CD4-positive, alpha-beta T cell treated with Interleukin-21 for 1 hour (primary cell): Measurements from ENCODE around the gene WFDC12.

Experiments used
- DNase-seq: peaks from one replicate; pipeline ENCODE4 v3.0.0-alpha.2; 2020

WFDC12 gene

DNA sequence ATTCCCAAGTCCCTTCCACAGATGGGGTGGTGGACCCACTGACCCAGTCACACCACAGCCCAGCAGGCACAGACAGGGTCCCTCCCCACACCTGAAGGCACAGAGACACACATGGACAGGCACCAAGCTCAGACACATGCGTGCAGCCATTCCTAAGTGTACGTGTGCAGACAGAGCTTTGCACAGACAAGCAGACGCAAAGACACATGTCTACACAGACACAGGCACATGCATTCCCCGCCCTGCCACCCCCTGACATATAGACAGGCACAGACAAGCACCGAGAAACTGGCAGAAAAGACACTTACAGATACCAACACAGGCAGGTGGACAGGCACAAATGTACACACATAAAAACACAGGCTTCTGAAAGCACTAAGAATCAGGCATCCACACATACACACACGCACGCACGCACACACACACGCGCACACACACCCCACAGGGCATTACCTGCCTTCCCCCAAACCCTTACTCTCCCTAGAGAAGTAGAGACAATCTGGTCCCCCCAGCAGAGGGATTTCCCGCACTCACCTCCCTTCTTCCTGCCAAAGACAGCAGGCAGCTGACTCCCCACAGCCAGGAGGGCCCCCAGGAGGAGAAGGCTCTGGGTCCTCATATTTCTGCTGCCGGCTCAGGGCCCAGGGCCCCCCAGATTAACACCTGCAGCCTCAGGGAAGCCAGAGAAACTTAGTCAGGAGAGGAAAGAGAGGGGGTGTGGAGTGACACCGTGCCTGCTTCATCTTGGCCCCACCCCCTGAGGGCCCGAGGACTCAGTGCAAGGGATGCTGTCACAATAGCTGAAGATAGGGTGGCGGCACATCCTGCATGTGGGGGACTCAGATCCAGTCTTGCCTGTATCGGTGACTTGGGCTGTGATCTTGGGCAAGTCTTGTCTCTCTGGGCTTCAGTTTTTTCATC lies 9.5 kb downstream of the WFDC12 start, which contains the start of gene WFDC5:
WFDC5 (minus strand) TSS at position 710 of the 921 bp plus-strand sequence; CDS start at position 619, 91 bp downstream.
- DNase-seq: no peak

DNA sequence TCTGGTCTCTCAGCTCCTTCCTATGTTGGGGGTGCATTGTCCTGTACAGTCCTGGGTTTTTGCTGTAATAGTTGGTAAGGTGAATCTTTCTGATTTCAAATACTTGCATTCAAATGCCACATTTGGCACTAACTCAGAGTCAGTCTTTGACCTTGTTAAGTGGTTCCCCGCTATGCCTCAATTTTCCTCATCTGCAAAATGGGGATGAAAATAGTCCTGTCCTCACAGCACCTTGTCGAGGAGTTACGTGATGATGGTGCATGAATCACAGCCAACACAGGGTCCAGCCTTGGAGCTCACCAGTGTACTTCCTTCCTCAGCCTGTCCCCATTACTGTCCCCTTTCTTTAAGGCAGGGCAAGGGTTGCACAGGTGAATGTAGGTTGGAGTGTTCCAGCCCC lies 10.4 kb downstream of the WFDC12 start:
- no peak for DNase-seq

DNA sequence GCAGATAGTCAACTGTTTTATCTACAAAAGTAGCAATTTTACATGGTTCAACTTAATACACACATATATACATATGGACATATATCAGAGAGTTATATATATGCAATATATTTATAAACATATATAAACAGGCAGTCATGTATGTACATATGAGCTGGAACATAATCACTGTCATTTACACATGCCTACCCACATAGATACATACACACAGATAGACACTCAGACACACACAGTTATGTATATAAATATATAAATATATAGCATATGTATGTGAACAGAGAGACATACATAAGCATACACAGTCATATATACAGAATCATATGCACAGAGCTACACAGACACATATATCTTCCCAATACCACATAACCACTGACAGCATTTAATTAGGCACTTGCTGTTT lies 11.5 kb downstream of the WFDC12 start:
- no peak for DNase-seq

DNA sequence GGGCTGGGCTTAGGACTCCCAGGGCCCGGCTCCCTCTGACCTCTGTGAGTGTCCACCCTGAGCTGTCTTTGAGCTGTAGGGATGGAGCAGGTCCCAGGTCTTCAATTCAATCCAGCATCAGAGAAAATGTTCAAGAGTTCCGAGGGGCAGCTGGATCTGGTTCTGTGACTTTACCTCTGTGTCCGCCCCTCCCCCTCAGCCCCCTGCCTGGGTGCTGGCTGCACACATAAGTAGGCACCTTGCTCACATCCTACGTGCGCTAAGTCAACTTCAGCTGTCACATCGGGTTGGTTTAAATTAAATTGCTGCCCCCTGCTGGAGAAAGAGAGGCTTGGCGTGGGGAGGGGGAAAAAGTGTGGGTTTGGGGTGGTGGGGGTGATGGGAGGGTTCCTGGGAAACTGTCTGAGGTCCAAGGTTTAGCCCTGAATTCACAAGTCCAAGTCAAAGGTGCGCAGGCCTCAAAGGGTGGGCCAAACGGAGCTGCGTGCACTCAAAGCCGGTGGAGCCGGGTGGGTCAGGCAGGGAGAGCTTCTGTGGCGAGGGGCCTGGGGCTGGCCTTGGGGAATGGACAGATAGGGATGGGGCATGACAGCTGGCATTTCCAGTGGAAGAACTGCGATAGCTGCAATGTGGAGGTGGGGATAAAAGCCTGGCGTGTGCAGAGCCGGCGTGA lies 12.3 kb downstream of the WFDC12 start:
- peak; percentile 31 for DNase-seq

DNA sequence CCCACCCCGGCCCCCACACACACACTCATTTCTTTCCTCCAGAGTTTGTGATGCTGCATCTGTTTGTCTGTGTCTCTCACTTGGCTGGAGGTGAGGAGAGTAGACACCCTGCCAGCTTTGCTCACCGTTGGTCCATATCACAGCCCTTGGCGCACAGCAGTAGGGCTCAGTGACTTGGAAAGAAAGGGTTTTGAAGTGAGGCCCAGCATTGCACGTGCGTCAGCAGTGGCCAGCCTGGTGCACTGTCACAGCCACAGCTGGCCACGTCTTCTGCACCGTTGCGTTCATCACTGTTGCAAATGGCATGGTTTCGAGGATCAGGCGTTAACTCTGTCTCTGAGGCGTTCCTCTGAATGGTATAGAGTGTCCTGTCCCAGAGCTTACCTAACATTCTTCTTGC lies 13.0 kb downstream of the WFDC12 start:
- no peak for DNase-seq

DNA sequence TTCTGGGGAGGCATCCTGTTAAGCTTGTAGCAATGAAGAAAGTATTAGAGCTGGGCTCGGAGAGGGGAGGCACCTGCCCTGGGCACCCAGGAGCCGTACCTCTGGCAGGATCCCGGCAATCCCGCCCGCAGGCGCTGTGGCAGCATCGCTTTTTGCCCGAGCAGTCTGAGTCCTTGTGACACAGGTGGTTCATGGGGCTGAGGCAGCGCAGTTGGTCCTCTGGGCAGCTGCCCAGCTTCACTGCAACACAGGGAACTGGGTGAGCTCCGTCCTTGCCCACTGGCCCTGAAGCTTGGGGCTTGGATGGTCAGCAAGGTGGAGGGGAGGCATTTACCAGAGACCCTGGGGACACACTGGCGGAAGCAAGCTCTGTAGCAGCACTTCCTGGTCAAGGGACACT lies 14.0 kb downstream of the WFDC12 start:
- DNase-seq: no peak

DNA sequence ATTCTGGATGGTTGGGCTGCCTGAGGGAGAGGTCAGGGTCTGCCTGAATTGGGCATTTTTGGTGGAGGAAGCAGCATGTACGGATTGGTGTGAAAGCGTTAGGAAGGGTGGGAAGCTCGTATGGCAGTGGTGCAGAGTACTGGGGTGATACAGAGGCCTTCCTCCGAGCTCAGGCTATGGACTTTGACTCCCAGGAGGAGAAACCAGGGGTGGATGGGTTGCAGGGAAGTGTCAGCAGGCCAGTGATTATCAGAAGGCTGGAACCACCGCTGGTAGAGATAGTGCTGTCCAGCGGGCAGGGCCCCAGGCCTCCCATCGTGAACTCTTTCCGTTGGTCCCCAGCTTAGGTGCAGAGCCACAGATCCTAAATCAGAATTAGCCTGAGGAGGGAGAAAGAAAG lies 14.6 kb downstream of the WFDC12 start:
- no peak for DNase-seq

DNA sequence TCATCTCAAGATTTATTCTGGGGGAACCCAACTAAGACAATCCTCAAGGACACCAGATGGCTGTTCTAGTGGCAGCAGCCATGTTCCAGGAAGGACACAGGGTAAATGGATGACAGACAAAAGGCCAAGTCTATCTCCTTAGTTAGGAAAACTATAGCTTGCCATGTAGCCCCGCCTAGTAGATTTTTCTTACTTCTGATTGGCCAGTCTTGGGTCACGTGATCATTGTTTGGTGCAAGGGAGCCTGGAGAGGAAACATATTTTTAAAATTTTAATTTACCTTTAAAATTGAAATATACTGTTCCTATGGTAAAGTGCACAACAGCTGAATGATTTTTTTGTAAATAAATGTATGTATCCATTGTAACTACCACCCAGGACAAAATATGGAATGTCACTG lies 18.9 kb downstream of the WFDC12 start:
- DNase-seq: no peak

DNA sequence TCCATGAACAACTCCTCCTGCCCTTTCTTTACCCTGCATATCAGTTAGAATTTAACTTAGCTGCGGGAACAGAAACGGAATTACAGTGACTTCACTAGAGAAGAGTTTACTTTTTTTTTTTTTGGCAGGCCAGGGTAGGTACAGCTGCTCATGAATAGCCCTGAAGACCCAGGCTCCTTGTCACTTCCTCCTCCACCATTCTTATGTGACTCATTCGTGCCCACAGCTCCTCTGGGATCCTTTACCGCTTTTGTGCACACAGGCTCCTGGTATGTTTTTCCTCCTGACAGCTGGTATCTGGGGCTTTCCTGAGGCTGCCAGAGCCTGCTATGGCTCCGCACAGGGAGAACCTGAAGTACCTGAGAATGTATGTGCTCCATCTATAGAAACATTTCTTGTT lies 19.5 kb downstream of the WFDC12 start:
- no peak for DNase-seq

DNA sequence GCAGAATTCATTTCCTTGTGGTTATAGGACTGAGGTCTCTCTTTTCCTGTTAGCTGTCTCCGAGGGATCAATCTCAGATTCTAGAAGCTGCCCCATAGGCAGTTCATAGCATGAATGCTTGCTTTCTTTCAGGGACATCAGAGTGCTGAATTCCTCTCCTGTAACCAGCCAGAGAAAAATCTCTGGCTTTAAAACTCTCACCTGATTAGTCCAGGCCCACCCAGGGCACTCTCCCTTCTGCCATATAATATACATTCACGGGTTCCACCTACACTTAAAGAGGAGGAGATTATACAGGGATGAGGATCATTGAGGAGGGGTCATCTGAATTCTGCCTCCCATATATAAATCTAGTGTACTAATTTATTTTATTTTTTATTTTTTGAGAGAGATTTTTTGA lies 21.2 kb downstream of the WFDC12 start:
- DNase-seq: no peak

DNA sequence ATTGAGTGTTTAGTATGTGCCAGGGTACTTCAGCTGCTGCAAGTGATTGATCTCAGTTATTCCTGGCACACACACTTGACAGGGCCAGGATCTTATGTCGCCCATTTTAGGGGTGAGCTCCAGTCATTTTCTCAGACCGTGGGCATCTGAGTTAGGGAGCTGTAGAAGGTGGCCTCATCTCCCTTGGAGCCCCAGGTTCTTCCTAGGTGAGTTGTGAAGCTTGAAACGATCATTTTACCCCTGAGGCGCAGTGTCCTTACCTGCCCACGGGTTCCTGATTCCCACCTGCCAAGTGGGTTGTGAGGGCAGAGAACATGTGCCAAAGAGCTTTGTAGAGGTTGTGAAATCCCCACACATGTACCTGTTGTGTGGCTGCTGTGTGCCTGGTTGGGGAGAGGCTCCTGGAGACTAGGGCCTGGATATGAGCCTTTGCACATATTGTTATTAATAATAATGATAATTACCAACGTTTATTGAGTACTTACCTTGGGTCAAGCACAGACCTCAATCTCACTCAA lies 22.9 kb downstream of the WFDC12 start:
- DNase-seq: no peak

DNA sequence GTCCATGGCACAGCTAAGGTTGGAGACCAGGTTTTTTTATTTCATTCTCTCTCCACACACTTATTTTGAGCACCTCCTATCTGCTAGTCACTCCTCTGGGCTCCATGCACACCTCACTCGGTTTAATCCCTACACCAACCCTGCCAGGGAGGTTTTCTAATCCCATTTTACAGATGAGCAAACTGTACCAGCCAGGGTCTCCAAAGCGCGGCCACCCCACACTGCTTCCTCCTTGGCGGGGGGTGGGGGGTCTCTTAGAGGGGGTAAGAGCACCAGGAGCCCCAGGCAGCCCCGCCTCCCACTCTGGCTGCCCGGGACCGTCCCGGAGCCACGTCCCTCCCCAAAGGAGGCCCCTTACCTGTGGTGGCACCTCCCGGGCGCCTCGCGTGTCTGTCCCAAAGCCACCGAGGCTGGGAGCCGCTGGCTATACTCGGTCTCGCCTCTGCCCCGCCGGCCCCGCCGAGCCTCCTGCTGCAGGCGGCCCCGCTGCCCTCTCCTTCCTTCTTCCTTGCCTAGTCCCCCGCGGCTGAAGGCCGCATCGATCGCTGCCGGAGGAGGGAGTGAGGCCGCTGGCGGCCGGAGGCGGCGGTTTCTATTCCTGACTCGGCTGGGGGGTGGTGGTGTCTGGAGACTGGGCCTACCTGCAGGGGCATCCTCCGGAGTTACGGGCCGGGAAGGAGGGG lies 23.6 kb downstream of the WFDC12 start, which contains the start of gene KCNS1:
KCNS1 (minus strand) TSS at position 565 of the 683 bp plus-strand sequence. CDS start 1,891 bp downstream, outside the sequence.
- DNase-seq: no peak

DNA sequence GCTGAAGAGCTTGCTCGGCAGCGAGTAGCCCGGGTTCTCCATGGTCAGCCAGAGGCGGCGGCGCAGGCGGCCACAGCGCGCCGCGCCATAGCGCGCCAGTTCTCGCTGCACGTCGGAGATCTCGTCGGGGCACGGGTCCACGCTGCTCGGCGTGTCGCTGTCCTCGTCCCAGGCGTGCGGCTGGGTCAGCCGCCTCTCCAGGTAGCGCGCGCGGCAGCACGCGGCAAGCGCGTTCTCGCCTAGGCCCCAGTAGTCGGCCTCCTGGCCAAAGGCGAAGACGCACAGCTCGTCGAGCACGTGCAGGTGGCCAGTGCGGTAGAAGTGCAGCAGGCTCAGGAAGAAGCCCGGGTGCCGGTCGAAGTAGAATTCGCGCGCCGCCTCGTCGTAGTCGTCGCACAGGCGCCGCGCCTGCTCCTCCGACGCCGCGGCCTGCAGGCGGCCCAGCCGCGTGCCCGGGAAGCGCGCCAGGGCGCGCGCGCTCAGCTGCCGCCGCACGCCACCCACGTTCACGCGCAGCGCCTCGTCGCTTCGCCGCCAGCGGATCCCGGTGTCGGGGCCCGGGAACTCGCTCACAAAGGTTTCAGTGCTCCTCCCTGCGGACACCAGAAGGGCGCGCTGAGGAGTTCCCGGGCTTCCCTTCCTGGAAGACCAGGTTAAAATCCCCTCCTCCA lies 26.0 kb downstream of the WFDC12 start:
- peak; percentile 11 for DNase-seq

DNA sequence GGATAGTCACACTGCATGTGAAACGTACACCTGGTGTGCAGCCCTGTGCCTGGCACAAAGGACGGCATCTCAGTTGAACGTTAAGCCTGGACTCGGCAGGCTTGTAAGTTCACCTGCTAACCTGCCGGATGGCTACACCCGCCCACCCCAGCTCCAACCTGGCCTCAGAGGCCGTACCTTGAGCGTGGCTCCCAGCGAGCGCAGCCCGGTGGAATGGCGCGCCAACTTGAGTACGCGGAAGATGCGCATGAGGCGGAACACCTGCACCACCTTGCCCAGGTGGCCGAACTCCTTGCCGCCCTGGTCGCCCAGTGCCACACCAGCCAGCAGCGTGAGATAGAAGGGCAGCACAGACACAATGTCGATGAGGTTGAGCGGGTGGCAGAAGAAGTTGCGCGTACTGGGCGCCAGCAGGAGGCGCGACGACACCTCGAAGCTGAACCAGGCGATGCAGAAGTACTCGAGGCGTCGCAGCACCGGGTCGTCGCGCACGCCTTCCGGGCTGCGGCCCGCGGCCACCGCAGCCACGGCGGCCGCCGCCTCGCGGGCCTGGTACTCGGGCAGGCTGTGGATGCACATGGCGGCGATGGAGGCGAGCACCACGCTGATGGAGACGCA lies 26.7 kb downstream of the WFDC12 start:
- peak; percentile 39 for DNase-seq

DNA sequence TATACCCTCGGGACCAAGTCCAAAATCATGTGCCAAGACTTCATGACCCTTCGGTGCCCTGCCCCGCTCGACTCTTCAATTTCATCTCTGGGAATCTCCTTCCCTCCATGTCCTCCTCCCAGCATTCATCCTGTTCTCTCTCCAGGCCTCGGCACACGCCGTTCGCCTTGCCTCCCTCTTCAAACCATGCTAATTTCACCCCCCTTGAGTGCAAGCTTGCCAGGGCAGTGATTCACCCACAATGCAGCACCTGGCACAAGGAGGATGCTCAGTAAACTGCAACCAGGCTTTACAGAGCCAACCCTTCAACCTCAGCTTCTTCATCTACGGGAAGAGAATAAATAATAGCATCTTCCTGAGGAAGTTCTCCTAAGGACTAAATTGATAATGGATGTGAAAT lies 27.5 kb downstream of the WFDC12 start:
- DNase-seq: no peak

DNA sequence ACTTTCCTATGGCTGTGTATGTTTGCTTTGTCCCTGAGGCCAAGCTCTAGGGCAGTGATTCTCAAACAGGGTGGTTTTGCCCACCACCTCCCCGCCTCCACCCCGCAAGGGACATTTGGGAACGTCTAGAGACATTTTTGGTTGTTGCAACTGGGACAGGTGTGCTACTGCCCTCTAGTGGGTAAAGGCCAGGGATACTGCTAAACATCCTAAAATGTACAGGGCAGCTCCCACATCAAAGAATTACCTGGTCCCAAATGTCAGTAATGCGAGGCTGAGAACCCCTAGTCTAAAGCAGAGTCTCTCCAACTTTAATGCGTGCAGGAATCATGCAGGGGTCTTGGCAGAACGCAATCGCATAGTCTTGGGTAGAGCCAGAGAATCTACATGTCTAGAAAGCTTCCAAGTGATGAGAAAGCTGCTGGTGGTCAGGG lies 28.4 kb downstream of the WFDC12 start:
- peak; percentile 73 for DNase-seq

DNA sequence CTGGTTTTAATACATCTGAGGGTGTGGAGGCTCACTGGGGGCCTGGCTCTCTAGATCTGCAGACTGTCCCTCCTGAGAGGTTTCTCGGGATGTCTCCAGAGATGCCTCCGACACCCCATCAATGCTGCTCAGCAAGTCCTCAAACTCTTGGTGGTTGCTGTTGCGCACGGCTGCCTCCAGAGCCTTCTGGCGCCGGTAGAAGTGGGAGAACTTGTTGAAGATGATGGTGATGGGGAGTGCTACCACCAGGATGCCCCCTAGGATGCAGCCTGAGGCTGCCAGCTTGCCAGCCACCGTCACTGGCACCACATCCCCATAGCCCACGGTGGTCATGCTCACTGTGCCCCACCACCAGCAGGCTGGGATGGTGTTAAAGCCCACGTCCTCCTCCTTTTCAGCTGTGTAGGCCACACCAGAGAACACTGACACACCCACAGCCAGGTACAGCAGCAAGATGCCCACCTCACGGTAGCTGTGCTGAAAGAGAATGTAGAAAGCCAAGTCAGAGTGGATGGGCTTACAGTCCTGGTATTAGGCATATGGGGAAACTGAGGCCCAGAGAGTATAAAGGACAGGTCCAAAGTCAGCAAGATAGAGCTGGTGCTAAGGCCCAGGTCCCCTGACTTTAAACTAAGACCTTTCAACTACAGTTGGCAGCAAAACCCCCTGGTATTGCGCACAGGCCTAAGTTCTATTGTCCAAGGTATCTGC lies 29.2 kb downstream of the WFDC12 start:
- DNase-seq: no peak

DNA sequence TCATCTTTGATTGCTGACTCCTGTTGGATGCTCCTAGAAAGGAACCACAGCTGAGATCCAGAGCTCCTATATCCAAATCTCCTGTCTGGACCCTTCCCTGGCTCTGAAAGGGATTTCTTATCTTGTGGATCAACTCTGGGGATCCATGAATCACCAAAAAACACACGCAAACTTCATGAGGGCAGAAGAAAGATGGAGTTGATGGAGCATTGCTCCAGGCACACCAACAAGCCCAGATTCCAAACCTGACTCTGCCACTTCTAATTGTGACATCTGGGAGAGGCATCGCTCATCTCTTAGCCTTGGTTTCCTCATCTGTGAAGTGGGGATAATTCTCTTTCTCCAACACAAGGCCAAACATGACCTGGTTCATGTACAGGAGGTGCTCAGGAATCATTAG lies 30.1 kb downstream of the WFDC12 start:
- DNase-seq: no peak

DNA sequence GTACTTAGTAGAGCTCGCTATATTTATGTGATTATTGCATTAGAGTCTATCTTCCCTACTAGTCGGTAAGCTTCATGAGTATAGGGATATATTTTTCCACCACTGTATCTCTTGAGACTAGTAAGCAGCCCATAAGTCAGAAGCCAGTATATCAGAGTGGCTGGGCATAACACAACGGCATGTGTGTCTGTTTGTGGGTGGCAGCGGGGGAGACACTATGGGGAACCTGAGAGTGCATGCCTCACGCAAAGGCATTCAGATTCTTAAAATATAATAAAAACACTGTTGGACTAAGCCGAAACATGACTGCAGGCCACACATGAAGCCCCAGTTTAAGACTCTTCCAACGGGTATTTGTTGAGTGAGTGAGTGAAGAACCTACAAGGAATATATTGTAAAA lies 31.4 kb downstream of the WFDC12 start:
- no peak for DNase-seq

DNA sequence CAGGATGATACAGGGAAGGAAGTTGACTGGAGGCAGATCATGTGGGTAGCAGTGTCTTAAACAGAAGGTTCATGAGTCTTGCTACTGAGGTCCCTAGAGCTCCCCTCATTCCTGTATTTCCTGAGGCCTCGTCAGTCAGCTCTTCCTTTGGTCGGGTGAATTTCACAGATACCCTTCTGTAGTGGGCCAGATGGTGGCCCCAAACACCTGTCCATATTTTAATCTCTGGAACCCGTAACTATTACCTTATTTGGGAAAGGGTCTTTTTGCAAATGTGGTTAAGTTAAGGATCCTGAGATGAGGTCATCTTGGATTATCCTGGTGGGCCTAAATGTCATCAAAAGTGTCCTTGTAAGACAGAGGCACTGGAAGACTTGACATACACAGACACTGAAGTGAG lies 32.9 kb downstream of the WFDC12 start:
- DNase-seq: no peak

DNA sequence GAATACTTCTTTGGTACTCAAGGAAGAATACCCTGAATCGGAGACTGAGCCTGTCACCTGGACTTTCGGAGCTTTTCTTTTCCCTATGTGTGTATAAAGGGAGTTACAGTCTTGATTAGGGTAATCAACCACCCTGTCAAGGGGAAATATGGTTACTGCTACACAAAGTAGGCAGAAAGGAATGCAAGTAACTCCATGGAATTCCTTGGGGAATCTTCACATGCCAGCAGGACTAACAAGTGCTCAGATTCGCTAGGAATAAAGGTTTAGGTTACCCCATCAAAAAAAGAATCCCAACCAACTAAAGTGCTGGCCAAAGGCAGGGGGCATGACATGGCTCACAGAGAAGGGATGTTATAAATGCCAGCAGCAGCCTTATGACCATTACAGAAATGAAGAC lies 33.8 kb downstream of the WFDC12 start:
- DNase-seq: no peak

DNA sequence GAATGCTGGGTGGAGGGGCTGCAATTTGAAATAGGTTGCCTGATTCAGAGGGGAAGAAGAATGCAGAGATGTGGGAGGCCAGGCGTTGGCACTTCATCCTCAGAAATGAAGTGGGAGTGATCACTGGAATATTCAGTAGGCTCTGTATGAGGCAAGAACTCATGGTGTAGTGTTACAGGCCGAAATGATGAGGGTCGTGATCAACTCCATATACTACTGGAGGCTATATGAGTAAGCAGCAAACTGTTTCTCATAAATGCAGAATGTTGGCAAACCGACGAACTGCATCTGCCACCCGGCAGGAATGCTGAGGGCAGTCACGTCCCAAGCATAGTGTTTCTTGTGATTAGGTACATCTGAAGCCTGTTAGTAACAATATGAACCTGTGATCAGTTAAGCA lies 36.0 kb downstream of the WFDC12 start:
- no peak for DNase-seq
